ENCODE results near the gene AGBL4.

GRCh38 chr1:49408346-49408745 lies 615.4 kb downstream of the AGBL4 start:
- no peak for TF ChIP-seq EZH2 (IDR thresholded peaks at IDR 0.05; ENCODE audit: insufficient read depth, poor library complexity, severe bottlenecking)
- no peak for TF ChIP-seq EZH2phosphoT487 (IDR thresholded peaks at IDR 0.05; ENCODE audit: insufficient read depth, low read depth)

All from GM23248 (cell line).